PFSK-1 (cell line): ENCODE results near the gene MAGEC1.

Experiments
- FOXP2 ChIP-seq: optimal IDR thresholded peaks from 2 replicates; pipeline ENCODE3; 2011; ENCODE audit warnings: borderline replicate concordance, control low read depth, inconsistent platforms; ENCODE audit not compliant: insufficient read depth; ENCODE audit errors: extremely low read length, extremely low read depth
- POLR2AphosphoS5 ChIP-seq: IDR thresholded peaks from 2 replicates; pipeline ENCODE4 v1.6.1; 2012; ENCODE audit warnings: low read depth, mild to moderate bottlenecking, control low read depth, low read length, moderate library complexity
- REST ChIP-seq, 2 experiments: IDR thresholded peaks; 2 replicates each; pipeline versions ENCODE4 v1.6.1 to v1.8.0; 2011 to 2012; ENCODE audit warnings: low read depth in 2 of 2, low read length in 2 of 2, control low read depth in 1 of 2, inconsistent platforms in 1 of 2, mild to moderate bottlenecking in 1 of 2, moderate library complexity in 1 of 2; ENCODE audit not compliant: insufficient read depth in 1 of 2
- SIN3A ChIP-seq: IDR thresholded peaks from 2 replicates; pipeline ENCODE4 v1.6.1; 2012; ENCODE audit warnings: mild to moderate bottlenecking, low read length, moderate library complexity, borderline replicate concordance; ENCODE audit not compliant: insufficient read depth
- TAF1 ChIP-seq: IDR thresholded peaks from 2 replicates; pipeline ENCODE4 v1.6.1; 2012; ENCODE audit warnings: low read length, control low read depth, borderline replicate concordance; ENCODE audit not compliant: insufficient read depth

Gene MAGEC1

GRCh38 chrX:141928432-141928831 lies 24.7 kb downstream of the MAGEC1 start:
- TF ChIP-seq REST (IDR thresholded peaks at IDR 0.05; ENCODE audit: insufficient read depth in 1 of 2, low read depth in 2 of 2, low read length in 2 of 2) (no peak), SIN3A (no peak), POLR2AphosphoS5 (no peak), TAF1 (no peak), FOXP2 (no peak)

GRCh38 chrX:141934059-141934641 lies 30.5 kb downstream of the MAGEC1 start:
- TF ChIP-seq SIN3A (no peak), FOXP2 (no peak), REST (IDR thresholded peaks at IDR 0.05; ENCODE audit: insufficient read depth in 1 of 2, low read depth in 2 of 2, low read length in 2 of 2) (no peak), TAF1 (no peak), POLR2AphosphoS5 (no peak)

GRCh38 chrX:141935645-141936044 lies 32.0 kb downstream of the MAGEC1 start:
- TF ChIP-seq POLR2AphosphoS5 = no peak
- no peak for TF ChIP-seq FOXP2
- TF ChIP-seq SIN3A = no peak
- no peak for TF ChIP-seq TAF1
- TF ChIP-seq REST (IDR thresholded peaks at IDR 0.05; ENCODE audit: insufficient read depth in 1 of 2, low read depth in 2 of 2, low read length in 2 of 2) = no peak

GRCh38 chrX:141936080-141936479 lies 32.4 kb downstream of the MAGEC1 start:
- TF ChIP-seq POLR2AphosphoS5 (no peak), FOXP2 (no peak), TAF1 (no peak), SIN3A (no peak), REST (IDR thresholded peaks at IDR 0.05; ENCODE audit: insufficient read depth in 1 of 2, low read depth in 2 of 2, low read length in 2 of 2) (no peak)

- no peak for TF ChIP-seq SIN3A
- TF ChIP-seq FOXP2 = no peak
- no peak for TF ChIP-seq REST (IDR thresholded peaks at IDR 0.05; ENCODE audit: insufficient read depth in 1 of 2, low read depth in 2 of 2, low read length in 2 of 2)
- no peak for TF ChIP-seq POLR2AphosphoS5
- no peak for TF ChIP-seq TAF1
Observed at GRCh38 chrX:141941234-141941633, 37.5 kb downstream of the MAGEC1 start.
